Stimulated activated CD8-positive, alpha-beta memory T cell treated with anti-CD3 and anti-CD28 coated beads, Interleukin-15, amount 100 ng/mL, for 4 hours (primary cell): Measurements from ENCODE around the gene TOM1L2.

ENCODE experiments used
- DNase-seq, 2 donors: peaks; one replicate each; pipeline ENCODE4 v3.0.0-alpha.2; 2020; ENCODE audit warnings: low read depth in 2 of 2

Gene TOM1L2

DNA sequence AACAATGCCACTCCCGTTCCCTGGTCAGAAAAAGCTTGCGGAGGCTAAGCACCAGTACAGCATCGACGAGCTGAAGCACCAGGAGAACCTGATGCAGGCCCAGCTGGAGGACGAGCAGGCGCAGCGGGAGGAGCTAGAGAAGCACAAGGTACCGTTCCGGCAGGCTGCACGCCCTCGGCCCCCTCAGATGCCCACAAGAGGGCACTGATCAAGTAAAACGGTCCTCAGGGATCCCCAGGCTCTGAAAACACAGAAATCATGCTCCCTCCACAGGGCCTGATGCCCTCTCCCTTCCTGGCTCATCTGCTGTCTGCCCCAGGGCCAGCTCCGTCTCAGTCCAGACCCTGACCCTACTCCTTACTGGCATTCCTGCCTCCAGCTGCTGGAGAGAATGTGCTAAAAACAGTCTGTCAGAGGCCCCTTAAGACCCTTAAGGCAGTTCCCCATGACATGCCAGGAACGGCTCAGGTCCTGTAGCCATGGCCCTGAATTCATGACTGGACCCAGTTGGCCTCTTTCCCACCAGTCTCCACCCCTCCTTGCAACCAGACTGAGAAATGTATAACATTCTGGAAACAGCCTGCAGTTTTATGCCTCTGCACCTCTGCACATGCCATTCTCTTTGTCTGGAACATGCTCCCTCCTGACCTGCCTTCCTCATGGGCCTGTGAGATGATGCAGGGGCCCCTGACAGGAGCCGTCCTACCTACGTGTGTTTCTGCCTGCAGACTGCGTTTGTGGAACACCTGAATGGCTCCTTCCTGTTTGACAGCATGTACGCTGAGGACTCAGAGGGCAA lies 22.3 kb upstream of the TOM1L2 start:
- DNase-seq = no peak

DNA sequence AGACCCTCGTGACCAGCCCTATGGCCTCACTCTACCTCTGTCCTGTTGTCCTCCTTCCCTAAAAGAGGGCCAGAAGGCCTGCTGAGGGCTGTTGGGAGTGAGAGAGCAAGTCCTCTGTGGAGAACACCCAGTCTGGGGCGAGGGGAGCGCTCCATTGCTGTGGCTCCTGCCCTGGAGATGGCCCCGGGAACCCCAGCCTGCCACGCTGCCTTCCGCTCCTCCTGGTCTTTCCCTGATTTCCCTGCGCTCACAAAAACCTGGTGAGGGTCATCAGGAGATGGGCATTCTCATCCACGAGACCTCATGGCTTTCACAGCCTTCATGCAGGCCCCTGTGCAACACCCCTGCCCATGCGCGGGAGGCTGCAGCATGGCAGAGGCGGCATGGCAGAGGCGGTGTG lies 21.7 kb upstream of the TOM1L2 start:
- no peak for DNase-seq

DNA sequence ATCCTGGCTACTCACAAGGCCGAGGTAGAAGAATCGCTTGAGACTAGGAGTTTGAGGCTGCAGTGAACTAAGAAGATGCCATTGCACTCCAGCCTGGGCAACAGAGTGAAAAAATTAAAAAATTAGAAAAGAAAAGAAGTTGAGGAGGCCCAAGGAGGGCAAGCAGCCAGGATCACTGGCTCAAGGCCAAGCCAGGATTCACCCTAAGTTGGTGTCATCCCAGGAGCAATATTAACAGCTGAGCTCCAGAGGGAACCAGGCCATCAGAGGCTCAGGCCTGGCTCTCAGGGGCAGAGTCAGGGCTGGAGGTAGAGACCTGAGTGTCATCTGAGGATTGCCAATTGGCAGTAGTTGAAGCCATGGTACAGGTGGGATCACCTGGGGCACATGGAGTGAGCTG lies 21.2 kb upstream of the TOM1L2 start:
- DNase-seq = no peak

DNA sequence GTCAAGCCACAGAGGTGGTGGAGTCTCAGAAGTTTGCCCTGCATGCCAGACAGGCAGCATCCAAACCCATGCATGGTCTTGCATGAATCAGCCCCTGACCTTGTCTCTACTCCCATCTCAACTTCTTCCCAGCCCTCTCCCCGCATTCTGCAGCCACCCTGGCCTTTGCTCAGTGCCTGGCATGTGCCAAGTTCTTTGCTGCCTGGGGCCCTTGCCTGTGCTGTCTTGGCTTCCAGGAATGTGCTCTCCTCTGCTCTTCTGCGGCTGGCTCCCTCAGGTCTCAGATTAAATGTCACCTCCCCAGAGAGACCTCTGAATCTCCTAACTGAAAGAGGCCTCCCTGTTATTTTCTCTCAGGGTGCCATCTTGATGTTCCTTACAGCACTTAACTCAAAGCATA lies 18.1 kb upstream of the TOM1L2 start:
- no peak for DNase-seq

DNA sequence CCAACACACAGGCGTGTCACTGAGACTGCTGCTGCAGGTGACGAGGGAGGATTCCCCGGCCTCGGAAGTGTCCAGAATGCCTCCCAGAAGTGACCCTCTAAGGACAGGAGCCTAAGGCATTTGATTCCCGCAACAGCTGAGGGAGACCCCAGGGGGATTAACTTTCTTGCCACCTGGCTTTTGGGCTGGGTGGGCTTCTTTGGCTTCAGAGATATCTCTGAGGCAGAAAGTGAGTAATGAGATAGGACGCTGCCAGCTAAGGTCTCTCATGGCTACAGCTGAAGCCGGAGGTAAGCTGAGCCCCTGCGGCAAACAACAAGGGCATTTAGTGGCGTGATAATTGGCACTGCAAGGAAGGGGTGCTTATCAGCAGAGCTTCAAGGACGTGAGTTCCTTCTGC lies 17.4 kb upstream of the TOM1L2 start:
- DNase-seq = no peak

DNA sequence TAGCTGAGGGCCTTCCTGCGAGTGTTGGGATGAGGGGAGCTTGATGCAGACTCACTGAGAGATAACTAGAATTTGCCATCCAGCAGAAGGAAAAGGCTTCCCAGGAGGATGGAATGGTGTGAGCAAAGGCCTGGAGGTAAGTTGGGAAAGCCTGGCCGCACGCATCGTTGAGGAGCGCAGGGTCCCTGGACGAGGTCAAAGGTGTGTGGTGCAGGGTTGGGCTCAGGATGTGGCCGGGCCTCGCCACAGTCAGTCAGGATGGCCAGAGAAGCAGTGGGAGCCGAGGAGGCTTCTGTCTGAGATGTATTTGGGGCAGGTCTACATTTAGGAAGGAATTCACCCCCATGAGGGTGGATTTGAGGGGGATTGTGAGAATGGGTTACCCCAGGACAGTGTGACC lies 16.9 kb upstream of the TOM1L2 start:
- DNase-seq = no peak

DNA sequence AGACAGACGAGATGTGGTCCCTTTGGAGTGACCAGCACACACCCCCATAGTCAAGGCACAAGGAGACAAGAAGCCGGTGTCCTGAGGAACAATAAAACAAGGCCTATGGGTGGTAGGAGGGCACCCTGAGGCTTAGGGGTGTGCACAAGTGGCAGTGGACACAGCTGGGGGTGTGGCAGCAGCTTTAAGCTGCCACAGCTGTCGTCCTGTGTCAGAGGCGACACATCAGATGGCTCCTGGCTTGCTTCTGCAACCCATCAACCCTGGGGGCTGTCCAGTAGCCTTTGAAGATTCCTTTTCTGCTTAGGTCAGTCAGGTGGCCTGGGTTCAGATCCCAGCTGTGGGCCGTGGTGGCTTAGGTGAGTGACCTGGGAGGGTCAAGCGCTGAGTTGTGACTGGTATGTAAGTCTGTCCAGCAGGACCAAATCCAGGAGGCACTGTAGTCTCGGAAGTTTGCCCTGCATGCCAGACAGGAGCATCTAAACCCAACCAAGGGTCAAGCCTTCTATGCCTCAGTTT lies 16.3 kb upstream of the TOM1L2 start:
- DNase-seq = no peak

DNA sequence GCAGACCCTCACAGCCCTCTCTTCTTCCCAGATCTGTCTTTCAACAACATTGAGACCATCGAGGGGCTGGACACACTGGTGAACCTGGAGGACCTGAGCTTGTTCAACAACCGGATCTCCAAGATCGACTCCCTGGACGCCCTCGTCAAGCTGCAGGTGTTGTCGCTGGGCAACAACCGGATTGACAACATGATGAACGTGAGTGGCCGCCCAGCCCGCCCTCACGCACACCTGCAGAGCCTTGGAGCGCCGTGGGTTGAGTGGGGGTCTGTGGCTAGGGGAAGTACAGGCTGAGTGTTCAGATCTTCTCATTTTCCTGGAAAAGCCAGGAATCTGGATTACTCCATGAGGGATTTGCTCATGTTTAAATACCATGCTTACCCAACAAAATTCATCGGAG lies 15.7 kb upstream of the TOM1L2 start:
- DNase-seq = no peak

DNA sequence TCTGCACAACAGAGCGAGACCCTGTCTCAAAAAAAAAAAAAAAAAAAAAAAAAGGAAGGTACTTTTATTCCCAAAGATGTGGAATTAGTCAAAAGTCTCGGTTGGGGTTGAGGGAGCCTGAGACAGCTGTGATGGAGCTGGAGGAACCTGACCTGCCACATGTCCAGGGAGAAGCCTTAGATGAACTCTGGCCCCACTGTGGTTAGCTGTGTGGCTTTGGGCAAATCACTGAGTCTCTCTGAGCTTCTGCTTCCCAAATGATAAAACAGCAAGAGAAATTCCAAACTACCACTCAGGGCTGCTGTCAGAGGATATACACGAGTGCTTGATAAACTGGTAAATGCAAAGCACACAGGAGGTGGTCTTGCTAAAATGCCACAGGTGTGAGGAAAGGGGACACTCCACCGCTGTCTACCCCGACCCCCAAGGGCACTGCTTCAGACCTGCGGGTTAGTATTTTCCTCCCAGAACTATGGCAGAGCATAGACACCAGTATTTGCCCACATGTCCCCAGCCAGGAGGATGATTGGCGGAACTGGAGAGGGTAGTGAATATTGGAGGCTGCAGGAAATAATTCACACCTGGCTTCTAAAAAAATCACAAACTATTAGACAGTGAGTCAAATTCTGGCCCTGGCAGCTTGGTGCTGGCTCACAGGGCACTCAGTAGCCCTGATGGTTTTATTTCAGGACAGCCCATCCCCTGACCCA lies 15.1 kb upstream of the TOM1L2 start:
- DNase-seq = no peak

DNA sequence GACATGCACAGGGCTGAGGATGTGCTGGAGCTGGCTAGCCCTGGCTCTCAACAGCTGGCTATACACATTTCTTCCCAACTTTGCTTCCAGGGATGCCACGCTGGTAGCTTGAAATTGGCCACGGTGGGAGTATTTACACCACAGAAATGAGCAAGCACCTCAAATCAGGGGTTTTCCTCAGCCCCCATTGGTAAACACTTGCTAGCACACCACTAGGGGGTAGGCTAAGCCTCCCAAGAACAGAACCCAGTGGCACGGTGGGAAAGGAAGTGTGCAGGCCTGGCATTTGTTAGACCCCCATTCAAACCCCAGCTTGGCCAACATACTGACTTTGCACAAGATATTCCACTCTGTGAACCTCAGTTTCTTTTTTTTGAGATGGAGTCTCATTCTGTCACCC lies 13.4 kb upstream of the TOM1L2 start:
- no peak for DNase-seq

DNA sequence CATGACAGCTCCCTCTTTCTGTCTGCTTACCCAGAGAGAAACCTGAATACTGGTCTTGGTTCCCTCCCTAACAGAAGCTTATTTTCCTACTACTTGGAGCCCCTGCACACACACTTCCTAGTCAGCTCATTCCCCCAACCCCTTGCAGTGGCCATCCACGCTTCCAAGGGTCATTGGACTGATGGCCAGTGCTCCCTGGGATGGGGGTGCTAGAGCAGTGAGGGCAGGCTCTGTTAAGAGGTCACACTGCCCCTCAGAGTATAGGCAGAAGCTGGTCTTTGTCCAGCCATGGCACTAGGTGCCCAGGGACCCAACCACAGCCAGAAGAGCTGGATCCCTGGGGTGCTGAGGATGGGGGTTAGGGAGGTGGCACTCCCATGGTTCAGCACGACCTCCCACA lies 13.0 kb upstream of the TOM1L2 start:
- no peak for DNase-seq

DNA sequence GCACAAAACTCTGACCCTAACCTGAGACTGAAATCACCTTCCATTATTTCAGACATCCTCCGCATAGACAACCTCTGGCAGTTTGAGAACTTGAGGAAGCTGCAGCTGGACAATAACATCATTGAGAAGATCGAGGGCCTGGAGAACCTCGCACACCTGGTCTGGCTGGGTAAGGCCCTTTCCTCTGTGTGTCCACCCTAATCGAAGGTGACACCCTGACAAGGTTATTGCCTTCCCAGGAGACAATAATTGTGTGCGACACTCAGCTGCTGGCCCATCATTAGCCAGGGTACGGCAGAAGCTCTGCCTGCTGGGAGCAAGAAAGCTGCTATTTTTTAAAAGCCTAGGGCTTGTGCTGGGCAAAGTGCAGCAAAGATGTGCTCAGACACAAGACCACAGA lies 11.6 kb upstream of the TOM1L2 start:
- no peak for DNase-seq

DNA sequence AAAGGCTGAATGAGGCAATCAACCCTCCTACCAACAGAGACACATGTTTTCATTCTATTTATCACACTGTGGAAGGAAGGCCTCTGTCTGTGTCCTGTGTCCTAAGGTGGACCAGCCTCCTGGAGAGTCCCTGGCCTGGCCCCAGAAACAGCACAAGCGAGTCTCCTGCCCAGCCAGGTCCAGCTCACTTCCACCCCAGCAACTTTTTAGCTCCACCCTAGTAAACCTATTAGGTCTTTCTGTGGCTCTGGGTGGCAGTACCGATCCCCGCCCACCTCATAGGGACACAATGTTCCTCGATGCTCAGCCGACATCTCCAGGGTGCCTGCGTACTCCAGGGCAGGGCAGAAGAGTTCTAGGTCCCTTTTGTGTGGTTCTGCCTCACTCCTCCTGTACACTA lies 11.2 kb upstream of the TOM1L2 start:
- no peak for DNase-seq

DNA sequence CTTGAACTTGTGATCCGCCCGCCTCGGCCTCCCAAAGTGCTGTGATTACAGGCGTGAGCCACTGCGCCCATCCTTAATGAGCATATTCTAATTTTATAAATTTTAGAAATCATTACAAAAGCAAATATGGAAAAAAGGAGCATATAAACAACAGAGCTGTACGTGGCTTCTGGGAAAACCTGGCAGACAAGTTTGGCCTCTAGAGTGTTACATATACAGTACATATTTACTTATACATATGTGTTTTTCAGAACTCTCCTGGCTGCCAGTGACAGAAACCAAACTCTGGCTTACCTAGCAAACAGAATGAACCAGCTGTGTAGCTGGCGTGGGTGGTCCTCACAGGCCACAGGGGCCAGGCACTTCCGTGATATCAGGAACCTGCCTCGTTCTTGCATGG lies 10.6 kb upstream of the TOM1L2 start:
- DNase-seq = no peak

DNA sequence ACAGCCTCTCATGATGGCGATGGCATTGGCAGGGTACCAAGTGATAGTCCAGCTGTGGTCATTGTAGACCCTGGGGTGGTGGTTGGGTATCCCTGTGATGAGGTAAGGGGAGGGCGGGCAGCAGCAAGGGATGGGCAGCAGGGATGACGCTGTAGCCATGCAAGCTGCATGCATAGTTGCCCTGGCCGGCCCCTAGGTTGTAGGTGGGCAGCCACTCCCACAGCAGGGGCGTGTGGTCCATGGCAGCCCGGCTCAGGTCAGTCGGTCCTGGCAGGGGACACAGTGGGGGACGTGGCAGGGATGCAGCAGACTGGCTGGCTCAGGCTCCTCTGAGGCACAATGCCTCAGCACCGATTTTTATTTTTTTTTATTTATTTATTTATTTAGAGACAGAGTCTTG lies 9.1 kb upstream of the TOM1L2 start:
- no peak for DNase-seq

DNA sequence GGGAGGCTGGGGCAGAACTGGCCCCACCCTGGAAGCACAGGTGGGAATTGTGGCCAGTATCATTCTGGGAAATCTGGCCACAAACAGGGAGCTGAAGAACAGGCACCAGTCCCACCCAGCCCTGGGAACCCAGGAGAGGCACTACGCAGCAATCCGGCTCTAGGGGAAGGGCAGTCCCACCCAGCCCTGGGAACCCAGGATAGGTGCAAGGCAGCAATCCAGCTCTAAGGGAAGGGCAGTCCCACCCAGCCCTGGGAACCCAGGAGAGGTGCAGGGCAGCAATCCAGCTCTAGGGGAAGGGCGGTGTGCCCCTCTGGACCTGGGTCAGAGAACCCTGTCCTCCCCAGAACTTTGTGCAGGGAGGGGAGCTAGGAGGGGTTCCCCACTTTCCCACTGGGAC lies 7.6 kb upstream of the TOM1L2 start:
- DNase-seq = no peak

DNA sequence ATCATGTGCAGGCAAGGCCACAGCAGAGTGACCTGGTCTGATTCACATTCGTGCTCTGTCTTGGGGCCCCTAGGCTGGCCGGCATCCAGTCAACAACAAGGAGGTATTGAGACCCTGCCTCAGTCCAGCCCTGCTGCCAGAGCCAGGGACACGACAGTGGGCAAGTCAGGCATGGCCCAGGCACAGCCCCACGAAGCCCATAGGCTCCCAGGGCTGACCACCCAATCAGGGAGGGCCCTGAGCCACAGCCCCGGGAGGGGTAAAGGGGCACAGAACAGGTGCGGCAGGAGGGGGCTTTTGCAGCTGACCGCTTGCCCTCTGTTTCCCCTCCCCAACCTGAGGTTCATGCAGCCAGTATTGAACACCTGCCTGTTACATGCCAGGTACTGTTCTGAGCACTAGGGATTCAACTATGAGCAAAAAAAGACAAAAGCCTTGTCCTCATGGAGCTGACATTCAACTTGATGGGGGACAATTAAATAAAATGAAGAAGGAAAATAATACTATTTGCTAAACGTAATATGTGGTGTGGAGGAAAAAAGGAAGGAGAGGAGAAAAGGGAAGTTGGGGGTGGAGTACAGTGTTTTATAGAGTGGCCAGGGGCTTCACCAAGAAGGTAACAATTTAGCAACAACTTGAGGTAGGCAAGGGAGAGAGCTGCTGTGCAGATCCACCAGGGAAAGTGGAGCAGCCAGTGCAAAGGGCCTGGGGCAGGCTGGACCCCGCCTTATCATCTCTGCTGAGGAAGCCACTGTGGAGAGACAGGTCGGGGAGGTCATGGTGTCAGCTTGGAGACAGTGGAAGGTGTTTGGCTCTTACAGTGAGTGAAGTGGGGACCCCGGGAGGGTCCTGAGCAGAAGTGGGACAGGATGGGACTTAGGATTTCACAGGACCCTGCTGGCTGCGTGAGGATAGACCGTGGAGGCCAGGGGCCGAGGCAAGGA lies 6.6 kb upstream of the TOM1L2 start:
- DNase-seq = no peak

DNA sequence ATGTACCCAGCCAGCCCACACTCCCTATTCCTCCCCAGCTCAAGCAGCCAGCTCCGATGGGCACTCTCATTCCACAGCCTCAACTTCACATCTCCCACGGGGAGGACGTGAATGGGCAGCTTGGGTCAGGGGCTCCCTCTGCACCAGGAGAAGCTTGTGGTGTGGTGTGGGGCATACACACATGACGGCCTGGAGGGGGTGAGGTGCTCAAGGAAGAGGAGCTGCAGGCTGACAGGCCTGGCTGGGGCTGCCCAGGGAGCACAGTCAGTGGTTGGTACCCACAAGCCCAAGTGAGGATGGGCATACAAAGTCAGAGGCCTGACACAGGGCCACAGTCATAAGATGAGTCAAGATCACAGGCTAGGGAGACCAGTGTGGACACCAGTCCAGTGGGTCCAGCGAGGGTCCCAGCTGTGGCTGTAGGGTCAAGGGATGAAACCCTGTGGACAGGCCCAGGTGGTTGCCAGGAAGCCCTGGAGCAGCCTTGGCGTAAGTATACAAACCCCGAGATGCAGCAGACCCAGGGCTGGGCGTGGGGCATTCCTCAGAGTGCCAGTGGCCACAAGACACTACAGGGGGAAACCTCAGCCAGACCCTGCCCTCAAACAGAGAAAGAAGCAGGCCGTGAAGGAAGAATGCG lies 4.9 kb upstream of the TOM1L2 start:
- no peak for DNase-seq

DNA sequence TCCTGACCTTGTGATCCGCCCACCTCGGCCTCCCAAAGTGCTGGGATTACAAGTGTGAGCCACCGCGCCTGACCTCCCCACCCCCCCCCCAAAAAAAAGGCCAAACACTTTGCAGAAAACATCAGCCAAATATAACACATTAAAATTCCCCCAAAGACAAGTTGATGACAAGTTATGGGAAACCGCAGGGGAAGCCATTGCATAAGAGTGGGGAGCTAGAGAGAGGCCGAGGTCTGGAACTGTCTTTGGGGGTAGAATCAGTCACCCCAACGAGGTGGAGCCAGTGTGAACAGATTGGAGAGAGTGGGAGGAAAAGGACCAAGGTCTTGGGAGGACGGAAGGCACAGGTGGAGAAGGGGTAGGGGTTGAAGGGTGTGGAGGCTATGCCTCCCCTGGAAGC lies 3.2 kb upstream of the TOM1L2 start:
- DNase-seq = no peak

DNA sequence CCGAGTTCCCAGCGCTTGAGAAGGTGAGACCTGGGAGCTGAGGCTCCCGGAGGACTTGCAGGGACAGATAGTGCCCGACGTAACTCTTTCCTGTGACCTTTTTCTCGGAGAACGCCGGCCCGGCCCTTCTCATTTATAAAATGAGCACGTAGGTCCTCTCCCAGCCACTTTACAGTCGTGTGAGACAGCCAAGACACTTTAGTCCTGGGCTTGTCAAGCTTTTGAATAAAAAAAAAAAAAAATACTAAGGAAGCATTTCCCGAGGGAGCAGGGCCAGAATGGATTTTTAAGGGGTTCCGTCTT lies 703 bp upstream of the TOM1L2 start:
- DNase-seq = no peak

DNA sequence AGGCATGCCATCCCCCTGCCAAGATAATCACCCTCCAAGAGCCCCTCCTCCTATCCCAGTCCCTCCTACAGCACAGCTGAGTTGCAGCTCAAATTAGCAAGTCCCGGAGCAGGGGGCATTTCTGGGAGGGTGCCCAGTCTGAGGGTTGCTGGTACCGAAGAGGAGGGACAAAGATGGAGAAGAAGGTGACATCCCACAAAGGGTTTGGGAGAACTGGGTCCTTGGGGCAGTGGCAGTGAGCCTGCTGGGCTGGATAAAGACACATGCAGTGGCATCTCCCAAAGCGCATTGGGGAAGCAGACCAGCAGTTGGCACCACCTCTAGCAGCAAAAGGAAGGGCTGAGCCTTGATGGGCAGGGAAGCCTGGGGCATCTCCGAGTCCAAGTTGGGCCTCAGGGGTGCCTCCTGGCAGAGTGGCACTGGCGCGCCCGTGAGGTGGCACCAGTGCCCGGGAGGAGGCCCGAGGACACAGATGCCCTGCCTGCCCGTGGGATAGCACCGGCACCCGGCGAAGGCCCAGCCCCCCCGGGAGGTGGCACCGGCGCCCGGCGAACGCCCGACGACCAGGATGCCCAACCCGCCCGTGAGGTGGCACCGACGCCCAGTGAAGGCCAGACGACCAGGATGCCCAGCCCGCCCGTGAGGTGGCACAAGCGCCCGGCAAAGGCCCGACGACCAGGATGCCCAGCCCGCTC lies 622 bp downstream of the TOM1L2 start:
- peak in 1 of 2 donors; percentile 1 for DNase-seq
